IPS-NIHi7 (cell line): ENCODE measurements around the gene MAN1B1.

Source experiments
- DNase-seq: peaks from one replicate; pipeline ENCODE4 v3.0.0; 2012; ENCODE audit warnings: mixed read lengths; ENCODE audit errors: extremely low spot score

MAN1B1 gene

GRCh38 chr9:137068539-137069507 lies 18.0 kb upstream of the MAN1B1 start:
- DNase-seq: no peak

GRCh38 chr9:137069508-137070091 lies 17.2 kb upstream of the MAN1B1 start:
- no peak for DNase-seq

- peak; percentile 89 for DNase-seq
Observed at GRCh38 chr9:137070201-137070905, 16.4 kb upstream of the MAN1B1 start, which contains the start of gene SAPCD2. TSS of gene SAPCD2 (minus strand) at chr9:137070557. CDS start at chr9:137070460, 97 bp downstream.

- DNase-seq: no peak
Observed at GRCh38 chr9:137070906-137071275, 15.9 kb upstream of the MAN1B1 start.

DNA sequence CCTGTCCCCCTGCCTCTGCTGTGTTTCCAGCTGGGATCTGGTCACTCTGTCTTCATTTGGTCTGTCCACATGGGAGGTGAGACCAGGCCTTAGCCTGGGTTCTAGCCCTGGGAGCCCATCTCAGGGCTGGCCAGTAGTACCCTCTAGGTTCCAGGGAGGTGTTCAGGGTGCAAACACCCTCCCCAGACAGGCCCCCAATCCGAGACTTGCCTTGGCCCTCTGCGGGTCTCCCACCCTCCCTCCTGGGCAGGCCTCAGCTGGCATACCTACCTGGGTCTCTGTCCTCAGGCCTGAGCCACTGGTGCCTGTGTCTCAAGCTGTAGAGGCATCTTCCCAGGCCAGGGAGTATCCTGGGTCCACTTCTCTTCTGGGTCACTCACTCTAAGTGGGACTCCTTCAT lies 15.5 kb upstream of the MAN1B1 start:
- no peak for DNase-seq

DNA sequence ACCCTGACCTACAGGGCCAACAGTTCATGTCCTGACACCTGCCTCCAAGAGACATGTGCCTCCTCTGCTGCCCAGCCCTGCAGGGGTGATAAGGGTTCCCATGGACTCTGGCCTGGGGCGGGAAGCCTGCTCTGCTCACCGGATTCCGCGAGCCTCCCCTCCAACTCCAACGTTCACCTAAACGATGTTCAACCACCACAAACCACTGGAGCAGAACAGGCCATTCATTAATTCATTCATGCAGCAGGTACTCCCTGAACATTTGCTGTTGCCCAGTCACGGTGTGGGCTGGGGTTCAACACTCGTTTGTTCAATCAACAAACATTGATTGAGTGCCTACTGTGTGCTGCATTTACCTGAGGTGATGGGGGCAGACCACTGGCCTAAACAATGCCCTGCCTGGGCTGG lies 12.8 kb upstream of the MAN1B1 start:
- no peak for DNase-seq

DNA sequence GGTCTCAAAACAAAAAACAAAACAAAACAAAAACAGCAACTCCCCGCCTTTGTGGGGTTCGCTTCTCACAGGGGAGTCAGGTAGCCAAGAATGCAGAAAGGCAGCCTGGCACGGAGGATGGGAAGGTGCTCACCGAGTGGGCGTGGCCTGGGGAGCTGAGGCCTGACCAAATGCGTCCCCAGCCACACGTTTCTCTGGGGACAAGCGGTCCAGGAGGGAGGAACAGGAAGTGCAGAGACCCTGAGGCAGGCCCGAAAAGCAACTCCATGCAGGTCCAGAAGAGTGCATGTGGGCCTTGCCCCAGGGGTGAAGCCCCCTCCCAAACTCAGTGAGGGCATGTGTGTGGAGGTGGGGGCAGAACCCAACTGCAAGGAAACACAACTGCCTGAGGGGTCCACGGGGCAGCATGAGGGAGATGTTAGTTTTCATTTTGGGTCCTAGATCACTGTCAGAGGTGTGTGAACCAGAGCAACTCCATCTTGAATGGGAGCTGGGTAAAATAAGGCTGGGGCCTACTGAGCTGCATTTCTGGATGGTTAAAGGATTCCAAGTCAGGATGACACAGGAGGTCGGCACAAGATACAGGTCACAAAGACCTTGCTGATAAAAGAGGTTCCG lies 12.0 kb upstream of the MAN1B1 start:
- DNase-seq: no peak

GRCh38 chr9:137075275-137075775 lies 11.5 kb upstream of the MAN1B1 start:
- DNase-seq: no peak

DNA sequence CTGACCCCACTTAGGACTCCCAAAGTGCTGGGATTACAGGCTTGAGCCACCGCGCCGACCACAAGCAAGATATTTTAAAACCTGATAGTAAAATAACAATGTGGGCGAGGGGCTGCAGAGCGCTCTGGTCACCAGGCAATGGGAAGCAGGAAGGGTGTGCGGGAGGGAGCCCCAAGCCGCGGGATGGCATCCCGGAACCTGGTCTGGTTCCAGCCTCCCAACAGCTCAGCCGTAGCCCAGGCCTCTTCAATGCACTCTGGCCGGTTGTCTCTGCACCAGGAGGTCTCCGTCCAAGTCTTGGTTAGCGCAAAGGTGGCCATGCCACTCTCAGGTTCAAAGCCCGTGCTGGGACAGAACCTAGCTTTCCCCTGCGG lies 10.2 kb upstream of the MAN1B1 start:
- no peak for DNase-seq

- peak; percentile 30 for DNase-seq
Observed at GRCh38 chr9:137077010-137077747, 9.6 kb upstream of the MAN1B1 start, which contains the start of gene UAP1L1. TSS of gene UAP1L1 (plus strand) at chr9:137077517. CDS start at chr9:137077533, 16 bp downstream.

GRCh38 chr9:137077758-137078693 lies 8.8 kb upstream of the MAN1B1 start:
- DNase-seq: no peak

- DNase-seq: peak; percentile 64
Observed at GRCh38 chr9:137078701-137079400, 7.9 kb upstream of the MAN1B1 start.

- no peak for DNase-seq
Observed at GRCh38 chr9:137079401-137079787, 7.4 kb upstream of the MAN1B1 start.

- no peak for DNase-seq
Observed at GRCh38 chr9:137080260-137081122, 6.3 kb upstream of the MAN1B1 start.

- DNase-seq: no peak
Observed at GRCh38 chr9:137082222-137082924, 4.4 kb upstream of the MAN1B1 start.

DNA sequence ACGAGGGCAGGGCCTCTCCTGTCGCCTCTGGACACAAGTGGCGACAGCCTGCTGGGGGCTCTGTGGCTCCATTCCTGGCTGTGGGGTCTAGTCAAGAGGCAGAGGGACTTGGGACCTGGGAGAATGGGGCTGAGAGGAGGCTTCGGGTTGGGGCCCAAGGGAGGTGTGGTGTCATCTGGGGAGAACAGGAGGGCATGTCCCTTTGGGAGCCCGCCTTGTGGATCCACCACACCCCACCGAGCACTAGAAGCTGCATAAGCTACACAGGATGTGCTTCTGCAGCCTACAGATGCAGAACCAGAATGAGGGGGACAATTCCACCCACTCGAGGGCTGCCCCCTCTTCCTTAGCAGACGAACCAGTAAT lies 3.9 kb upstream of the MAN1B1 start:
- DNase-seq: no peak

GRCh38 chr9:137083394-137084004 lies 3.3 kb upstream of the MAN1B1 start:
- no peak for DNase-seq
